HG03439 (cell line): ENCODE results near the gene HNRNPC.
"Not testable (repeated sequence)": the region's sequence is repeated elsewhere in the genome, so short reads cannot be mapped to it uniquely, and the experiment has no call there.

Experiments used
- ATAC-seq: cut with Tn5 transposase; IDR thresholded peaks from one replicate; pipeline ENCODE4 v1.9.1; 2021; ENCODE audit warnings: mild to moderate bottlenecking, moderate library complexity; ENCODE audit not compliant: unreplicated experiment

Gene HNRNPC

DNA sequence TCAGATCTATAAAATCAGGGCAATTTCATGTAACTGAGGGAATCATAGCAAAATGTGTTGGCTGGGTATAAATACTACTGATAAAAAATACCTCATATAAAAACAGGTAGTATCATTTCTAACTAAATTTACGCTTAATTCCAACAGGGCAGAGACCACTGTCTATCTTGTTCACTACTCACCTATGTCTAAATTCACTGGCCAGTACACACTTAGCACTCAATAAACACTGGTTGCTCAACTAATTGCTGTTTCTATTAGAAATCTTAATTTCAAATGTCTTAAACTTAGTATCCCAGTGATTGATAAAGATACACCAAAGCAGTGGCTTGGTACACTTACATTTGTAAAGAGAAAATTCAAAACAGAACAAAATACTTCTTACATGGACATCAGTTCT is 55.6 kb downstream of the HNRNPC start:
- ATAC-seq: no peak

DNA sequence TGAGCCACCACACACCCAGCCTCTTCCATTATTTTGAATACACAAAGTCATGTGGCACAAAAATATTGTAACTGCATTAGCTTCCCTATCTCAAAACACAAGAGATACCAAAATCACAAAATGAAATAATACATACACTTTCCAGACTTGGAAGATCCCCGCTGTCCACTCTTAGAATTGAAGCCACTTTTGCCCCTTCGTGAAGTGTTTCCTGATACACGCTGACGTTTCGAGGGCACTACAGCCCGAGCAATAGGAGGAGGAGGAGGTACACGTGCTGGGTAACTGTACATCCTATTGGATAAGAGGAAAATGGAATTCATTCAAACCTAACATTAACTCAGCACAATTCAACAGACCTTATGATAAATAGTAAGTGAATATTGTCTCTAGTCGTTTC is 56.4 kb downstream of the HNRNPC start:
- not testable (repeated sequence) for ATAC-seq

DNA sequence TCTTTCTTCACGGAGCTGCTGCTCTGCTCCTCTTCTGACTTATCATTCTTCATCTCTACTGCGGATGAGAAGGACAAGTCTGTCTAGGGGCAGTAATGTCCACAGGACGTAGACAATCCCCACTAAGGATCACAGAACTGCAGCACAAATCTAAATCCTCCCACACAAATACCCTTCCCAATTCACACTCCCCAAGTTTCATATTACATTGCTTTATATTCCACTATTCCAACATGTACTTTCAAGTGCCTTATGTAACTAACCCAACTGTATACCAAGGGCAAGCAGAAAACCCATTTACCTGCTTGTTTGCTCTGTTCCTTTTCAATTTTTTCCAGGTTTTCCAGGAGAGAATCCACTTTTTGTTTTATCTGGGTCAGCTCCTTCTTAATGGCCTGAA is 57.7 kb downstream of the HNRNPC start:
- ATAC-seq: no peak

DNA sequence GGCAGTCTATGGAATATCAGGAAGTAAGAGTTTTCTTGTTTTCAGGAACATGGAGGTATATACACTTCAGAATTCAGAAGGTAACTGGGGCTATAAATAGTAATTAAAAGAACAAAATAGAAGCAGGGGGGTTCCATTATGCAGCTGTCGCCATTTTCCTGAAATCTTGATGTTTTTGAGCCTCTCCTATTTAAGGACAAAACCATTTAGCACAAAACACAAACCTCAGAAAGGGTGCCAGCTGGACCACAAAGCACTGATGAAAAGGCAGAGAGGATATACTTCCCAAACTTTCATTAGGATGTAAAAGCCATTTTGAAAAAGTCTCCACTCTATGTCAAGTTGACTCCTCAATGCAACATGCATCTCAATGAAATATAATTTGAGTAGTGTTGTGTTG is 59.2 kb downstream of the HNRNPC start:
- no peak for ATAC-seq

- no peak for ATAC-seq
Observed at GRCh38 chr14:21209185-21209584, 60.1 kb downstream of the HNRNPC start.

- ATAC-seq: no peak
Observed at GRCh38 chr14:21208554-21208953, 60.7 kb downstream of the HNRNPC start.

GRCh38 chr14:21206753-21207684 is 62.2 kb downstream of the HNRNPC start:
- no peak for ATAC-seq

DNA sequence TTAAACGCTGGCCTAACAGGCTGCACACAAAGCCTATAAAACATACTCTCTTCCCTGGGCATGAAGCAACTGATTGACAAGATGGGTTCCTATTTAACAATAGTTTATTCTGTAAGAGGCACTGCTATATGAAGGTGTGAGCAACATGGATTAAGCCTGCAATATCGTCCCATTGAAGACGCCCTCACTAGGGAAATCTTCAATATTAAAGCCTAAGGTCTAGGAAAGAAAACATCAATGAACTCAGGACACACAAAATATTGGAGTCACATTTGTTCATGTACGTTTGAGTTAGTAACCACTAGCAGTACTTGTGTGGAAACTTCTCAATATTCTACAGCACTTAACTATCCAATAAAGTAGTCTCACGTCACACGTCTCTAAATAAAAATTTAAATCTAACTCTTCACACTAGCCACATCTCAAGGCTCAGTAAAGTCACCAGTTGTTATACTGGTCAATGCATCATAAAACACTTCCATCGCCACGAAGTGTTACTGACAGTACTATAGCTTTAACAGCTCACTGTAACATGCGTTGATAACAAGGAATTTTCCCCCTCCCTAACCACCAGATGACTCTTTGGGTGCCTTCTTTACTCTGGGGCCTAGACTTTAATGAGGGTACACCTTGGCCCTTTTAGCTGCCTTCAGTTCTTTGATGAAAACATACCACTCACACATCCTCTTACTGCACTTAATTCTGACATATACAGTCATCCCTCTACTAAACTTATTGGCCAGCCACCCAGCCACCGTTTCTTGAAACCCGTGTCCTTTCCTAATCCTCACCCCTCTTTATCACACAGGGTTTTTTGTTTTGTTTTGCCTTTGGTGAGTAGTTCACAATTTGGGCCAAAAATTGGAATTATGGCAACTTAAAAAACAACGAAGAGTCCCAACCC is 63.3 kb downstream of the HNRNPC start:
- no peak for ATAC-seq

DNA sequence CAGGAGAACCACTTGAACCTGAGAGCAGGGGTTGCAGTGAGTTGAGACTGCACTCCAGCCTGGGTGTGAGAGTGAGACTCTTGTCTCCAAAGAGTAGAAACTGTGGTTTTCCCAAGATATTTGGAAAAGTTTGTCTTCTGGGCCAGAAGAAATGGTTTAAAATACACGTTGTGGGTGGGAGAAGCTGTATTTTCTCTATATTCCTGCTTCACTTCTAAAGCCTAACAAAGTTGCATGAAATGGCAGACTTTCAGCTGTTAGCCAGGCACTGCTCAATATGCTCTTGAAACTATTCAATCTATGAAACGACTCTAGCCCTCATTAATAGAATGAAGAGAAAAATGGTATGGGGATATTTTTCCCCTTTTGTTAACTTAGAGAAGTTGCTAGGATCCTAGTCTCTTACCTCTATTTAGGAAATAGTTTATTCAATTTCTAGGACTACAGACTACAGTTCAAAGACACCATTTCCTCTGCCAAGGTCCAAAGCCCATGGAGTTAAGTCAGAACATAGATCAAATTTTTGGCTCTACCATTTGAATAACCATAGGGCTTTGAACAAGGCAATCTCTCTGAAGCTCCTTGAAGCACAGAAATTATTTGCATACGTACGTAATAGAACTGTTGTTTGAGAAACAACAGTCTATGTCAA is 64.1 kb downstream of the HNRNPC start:
- no peak for ATAC-seq

DNA sequence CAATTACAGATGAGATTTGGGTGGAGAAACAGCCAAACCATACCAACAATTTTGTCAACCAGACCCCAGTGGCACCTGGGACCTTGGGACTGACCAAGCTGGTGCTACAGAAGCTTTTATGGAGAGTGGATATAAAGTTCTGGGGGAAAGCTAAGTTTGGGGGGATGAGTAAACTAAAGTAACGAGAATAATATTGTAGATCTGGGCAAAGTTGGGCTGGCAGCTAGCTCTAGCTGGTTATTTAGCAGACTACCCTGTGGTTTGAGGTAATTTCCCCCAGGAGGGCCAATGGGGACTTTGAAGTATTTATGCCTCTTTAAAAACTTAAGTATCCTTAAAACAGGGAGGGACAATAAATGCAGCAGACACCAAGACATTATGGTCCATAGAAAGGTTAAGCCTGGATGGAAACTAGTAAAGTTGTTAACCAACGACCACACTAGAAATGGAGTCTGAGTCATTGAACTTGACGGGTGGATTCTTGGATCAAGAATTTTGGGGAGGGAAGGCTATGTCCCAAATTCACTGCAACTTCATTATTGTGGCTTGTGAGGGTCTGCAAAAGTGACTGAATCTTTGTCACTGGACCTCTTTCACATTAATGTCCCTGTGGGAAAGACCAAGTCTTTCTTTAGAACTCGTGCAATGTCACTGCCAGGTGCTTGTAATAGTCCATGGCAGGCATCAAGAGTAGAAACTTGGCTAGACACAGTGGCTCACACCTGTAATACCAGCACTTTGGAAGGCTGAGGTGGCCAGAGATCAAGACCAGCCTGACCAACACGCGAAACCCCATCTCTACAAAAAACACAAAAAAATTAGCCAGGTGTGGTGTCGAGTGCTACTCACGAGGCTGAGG is 64.8 kb downstream of the HNRNPC start:
- ATAC-seq: no peak

DNA sequence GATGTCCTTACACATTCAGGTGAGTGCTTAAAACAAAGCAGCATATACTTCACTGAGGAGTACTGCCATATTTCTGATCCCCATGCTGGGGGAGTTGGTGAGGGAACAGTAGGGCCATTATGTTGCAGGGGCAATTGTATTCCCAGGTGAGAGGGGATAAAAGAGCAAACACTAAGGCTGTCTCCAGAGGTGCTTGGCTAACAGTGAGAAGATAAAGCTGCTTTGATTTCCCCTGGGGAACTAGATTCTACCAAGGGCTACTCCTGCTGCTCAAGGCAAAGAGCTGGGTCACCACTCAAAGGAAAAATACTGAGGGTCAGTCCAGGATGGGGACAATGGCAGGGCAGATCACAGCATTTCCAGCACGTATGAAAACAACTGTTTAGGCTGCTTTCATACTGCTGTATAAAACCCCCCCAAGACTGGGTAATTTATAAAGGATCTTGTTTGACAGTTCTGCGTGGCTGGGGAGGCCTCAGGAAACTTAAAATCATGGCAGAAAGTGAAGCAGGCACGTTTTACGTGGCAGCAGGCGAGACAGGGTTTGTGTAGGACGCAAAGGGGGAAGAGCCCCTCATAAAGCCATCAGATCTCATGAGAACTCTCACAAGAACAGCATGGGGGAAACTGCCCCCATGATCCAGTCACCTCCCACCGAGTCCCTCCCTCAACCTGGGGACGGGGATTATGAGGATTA is 65.6 kb downstream of the HNRNPC start:
- no peak for ATAC-seq

DNA sequence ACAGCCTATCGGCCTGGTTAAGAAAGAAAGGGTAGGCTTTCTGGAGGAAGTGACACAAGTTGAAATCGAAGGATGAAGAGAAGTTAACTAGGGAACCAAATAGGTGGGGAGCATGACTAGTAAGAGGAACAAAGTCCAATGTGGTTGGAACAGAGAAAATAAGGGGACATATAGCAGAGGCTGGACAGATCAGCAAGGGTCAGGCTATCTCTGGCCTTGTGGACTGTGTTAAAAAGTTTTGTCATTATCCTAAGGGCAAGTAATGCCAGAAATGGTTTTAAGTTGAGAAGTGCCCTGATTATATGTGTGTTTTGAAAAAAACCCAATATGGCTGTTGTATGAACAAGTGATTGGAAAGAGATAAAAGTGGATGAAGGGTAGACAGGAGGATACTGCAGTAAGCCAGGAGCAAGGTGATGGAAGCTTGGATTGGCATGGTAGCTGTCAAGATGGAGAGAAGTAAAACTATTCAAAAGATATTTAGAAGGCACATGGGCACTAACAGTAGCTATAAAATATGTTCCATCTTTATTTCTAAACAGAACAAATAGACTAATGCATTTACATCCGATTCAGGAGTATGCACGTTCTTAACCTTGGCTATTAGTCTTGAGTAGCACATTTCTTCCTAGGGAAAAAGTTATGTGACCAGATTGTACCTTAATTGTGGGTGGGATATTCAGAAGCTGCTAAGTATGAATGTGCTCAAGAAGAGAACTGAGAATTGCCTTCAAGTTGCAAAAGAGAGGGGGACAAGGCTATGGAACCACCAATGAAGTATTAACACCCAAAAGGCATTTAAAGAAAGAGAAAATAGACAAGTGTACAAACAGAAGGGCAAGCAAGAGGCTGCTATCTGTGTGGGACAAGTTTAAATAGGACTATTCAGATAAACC is 66.5 kb downstream of the HNRNPC start:
- no peak for ATAC-seq

DNA sequence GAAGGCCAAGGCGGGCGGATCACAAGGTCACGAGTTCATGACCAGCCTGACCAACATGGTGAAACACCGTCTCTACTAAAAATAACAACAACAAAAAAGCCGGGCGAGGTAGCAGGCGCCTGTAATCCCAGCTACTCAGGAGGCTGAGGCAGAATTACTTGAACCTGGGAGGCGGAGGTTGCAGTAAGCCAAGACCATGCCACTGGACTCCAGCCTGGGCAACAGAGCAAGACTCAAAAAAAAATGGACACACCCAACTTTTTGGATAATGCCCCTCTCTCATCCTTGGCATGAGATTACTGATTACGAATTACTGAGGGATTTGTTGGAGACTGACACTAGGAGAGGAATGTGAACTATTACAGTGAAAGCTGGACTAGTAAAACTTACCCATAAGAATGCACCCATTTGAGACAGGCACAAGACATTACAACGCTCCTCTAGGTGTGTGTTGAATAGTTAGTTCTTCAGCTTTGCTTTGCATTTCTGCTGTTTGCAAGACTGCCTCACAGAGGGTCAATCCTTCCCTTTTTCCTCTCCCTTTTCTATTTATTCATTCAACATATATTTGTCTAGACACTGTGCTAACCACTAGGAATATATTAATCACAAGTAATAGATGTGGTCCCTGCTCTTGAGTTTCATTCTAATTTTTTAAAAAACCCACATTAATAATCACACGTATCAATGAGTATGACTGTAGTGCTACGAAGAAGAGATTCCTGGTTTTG is 67.3 kb downstream of the HNRNPC start:
- ATAC-seq: no peak

- no peak for ATAC-seq
Observed at GRCh38 chr14:21200752-21201461, 68.3 kb downstream of the HNRNPC start.

- no peak for ATAC-seq
Observed at GRCh38 chr14:21199611-21200560, 69.4 kb downstream of the HNRNPC start.
